ENCODE results near the gene KLHDC4. TPM values are rescaled to one million over a fixed set of nuclear protein-coding genes. Genes with fewer than 3 reads are reported as not detected.
A peak's percentile ranks its signal among the peaks of the same experiment; 100 is the strongest.
"Not testable (repeated sequence)": the region's sequence is repeated elsewhere in the genome, so short reads cannot be mapped to it uniquely, and the experiment has no call there.

The KLHDC4 gene
- total RNA-seq, 2 experiments from 2014 or later: 91.7 to 101 TPM

DNA sequence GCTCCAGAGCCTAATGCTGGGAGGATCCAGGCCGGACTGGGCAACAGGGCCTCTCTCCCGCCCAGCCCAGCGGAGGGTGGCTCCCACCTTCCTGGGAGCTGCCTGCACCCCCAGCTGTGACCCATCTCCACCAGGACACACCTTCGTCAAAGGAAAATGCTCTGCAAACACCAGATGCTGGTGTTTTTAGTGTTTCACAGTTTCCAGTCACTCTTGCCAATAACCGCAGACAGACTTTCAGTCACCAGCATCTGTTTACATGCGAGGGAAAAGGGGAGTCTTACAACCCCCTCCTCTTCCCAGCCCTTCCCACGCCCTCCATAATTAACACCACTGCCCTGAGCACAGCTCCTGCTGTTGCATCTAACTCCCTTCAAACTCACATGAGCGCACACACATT, 25.3 kb downstream of the KLHDC4 start:
- ChIA-PET POLR2A (no interaction called here), CTCF (no interaction called here)
- Mint-ChIP-seq H3K9me3 (ENCODE audit: insufficient read depth) (no peaks in the 10 kb centered on the region), H3K27me3 (ENCODE audit: low read depth) (no peaks in the 10 kb centered on the region), H3K27ac (no peak overlapping the region), H3K4me1 (ENCODE audit: low read depth) (no peaks in the 10 kb centered on the region), H3K36me3 (ENCODE audit: low read depth) (peaks cover 25% of the 10 kb centered on the region), H3K4me3 (no peak overlapping the region)
- DNase-seq (no peak), ATAC-seq (no peak)

DNA sequence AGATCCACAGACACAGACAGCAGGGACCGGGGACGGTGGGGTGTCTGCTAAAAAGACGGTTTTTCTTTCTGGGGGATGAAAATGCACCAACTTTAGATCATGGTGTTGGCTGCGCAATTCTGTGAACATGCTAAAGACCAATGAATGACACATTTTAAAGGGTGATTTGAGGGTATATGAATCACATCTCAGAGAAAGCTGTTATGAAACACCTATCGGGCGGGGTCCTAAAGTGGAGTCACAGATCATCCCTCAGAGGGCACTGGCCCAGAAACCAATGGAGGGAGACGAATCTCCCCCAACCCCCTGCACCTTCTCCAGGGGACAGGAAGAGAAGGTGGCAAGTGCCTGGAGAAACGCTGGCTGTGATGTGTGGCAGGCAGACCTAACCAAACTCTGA, 26.0 kb downstream of the KLHDC4 start:
- ATAC-seq (no peak), DNase-seq (no peak)
- H3K36me3 Mint-ChIP-seq (ENCODE audit: low read depth): peaks cover 21% of the 10 kb centered on the region
- H3K27me3 Mint-ChIP-seq (ENCODE audit: low read depth): no peaks in the 10 kb centered on the region
- no peaks in the 10 kb centered on the region for H3K9me3 Mint-ChIP-seq (ENCODE audit: insufficient read depth)
- CTCF ChIA-PET: no interaction called here
- no peak overlapping the region for H3K27ac Mint-ChIP-seq
- no peak overlapping the region for H3K4me3 Mint-ChIP-seq
- POLR2A ChIA-PET: no interaction called here
- no peaks in the 10 kb centered on the region for H3K4me1 Mint-ChIP-seq (ENCODE audit: low read depth)

DNA sequence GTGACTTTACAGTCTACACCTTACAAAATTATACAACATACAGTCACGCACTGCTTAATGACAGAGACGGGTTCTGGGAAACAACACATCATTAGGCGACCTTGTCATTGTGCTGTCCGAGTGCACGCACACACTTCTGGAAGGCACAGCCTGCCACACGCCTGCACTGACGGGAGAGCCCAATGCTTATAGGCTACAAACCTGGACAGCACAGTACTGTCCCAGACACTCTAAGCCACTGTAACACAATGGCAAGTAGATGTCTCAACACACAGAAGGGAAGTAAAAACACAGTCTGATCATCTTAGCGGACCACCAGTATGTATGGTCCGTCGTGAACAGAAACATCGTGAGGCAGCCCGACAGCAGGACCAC, 29.8 kb downstream of the KLHDC4 start:
- no peak overlapping the region for H3K27ac Mint-ChIP-seq
- POLR2A ChIA-PET: no interaction called here
- H3K9me3 Mint-ChIP-seq (ENCODE audit: insufficient read depth): no peaks in the 10 kb centered on the region
- no peak overlapping the region for H3K4me3 Mint-ChIP-seq
- H3K4me1 Mint-ChIP-seq (ENCODE audit: low read depth): peaks cover 15% of the 10 kb centered on the region
- ATAC-seq (no peak), DNase-seq (no peak)
- CTCF ChIA-PET: no interaction called here
- H3K36me3 Mint-ChIP-seq (ENCODE audit: low read depth): peaks cover 23% of the 10 kb centered on the region
- no peaks in the 10 kb centered on the region for H3K27me3 Mint-ChIP-seq (ENCODE audit: low read depth)

DNA sequence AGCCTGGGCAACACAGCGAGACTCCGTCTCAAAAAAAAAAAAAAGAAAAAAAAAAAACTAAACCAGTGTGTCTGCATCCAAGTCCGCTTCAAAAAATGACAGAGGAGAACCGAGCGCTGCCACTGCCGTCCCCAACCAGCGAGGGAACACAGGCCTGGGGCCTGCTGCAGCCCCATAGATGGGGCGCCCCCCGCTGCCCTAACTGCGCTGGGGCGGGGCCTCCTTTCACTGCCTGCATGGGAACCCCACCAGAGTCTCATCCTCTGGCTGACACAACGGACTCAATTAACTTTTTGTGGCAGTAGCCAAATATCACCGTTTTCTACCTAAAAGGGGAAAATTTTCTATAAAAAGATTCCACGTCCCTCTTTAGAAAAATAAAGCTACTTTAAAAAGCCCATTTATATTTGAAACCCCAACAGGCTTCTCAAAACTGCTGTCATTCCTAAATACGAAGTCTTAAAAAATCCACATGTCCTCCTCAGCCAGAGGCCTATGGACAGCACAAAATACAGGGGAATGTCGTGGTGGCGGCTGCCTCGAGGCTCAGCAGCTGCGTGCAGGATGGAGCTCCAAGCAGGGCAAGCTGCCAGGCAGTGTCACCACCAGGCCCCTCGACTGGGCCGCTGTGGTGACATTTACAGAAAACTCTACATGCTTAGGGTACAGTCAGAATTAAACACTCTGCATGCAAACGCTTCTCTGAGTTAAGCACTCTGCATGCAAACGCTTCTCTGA, 30.3 kb downstream of the KLHDC4 start:
- ChIA-PET CTCF (no interaction called here), POLR2A (no interaction called here)
- DNase-seq (no peak), ATAC-seq (no peak)
- H3K27me3 Mint-ChIP-seq (ENCODE audit: low read depth): no peaks in the 10 kb centered on the region
- H3K36me3 Mint-ChIP-seq (ENCODE audit: low read depth): peaks cover 25% of the 10 kb centered on the region
- peaks cover 15% of the 10 kb centered on the region for H3K4me1 Mint-ChIP-seq (ENCODE audit: low read depth)
- H3K4me3 Mint-ChIP-seq: no peak overlapping the region
- no peak overlapping the region for H3K27ac Mint-ChIP-seq
- H3K9me3 Mint-ChIP-seq (ENCODE audit: insufficient read depth): no peaks in the 10 kb centered on the region

DNA sequence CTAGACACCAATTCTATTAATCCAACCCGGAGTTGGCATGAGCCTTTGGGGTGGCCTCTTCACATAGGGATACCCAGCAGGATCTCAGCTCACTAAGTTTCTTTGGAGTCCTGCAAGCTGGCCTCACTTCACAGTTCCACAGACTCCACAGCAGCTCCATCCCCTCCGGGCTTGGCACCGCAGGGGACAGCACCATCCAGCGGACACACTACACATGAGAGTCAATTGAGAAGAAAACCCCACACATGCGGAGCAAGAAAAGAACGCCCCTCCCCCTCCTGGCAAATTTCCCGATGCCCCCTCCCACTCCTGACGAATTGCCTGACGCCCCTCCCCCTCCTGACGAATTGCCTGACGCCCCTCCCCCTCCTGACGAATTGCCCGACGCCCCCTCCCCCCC, 31.1 kb downstream of the KLHDC4 start:
- ChIA-PET POLR2A (interaction anchor here (0.9 kb wide), 1 partner anchor 31 kb away, joined by 4 read pairs; the partner anchor contains the start of gene KLHDC4), CTCF (no interaction called here)
- Mint-ChIP-seq H3K4me3 (no peak overlapping the region), H3K9me3 (ENCODE audit: insufficient read depth) (no peaks in the 10 kb centered on the region), H3K36me3 (ENCODE audit: low read depth) (peaks cover 29% of the 10 kb centered on the region), H3K27ac (peak overlapping the region; percentile 49), H3K4me1 (ENCODE audit: low read depth) (peaks cover 15% of the 10 kb centered on the region), H3K27me3 (ENCODE audit: low read depth) (no peaks in the 10 kb centered on the region)
- DNase-seq (no peak), ATAC-seq (no peak)

GRCh38 chr16:87733190-87733589, 32.6 kb downstream of the KLHDC4 start:
- peaks cover 37% of the 10 kb centered on the region for H3K36me3 Mint-ChIP-seq (ENCODE audit: low read depth)
- no peak overlapping the region for H3K27ac Mint-ChIP-seq
- ChIA-PET CTCF (no interaction called here), POLR2A (interaction anchor here (0.6 kb wide), 1 partner anchor 20 kb away, joined by 3 read pairs; no protein-coding TSS in a partner anchor)
- H3K4me1 Mint-ChIP-seq (ENCODE audit: low read depth): peaks cover 15% of the 10 kb centered on the region
- H3K4me3 Mint-ChIP-seq: no peak overlapping the region
- DNase-seq (no peak), ATAC-seq (no peak)
- no peaks in the 10 kb centered on the region for H3K9me3 Mint-ChIP-seq (ENCODE audit: insufficient read depth)
- no peaks in the 10 kb centered on the region for H3K27me3 Mint-ChIP-seq (ENCODE audit: low read depth)

DNA sequence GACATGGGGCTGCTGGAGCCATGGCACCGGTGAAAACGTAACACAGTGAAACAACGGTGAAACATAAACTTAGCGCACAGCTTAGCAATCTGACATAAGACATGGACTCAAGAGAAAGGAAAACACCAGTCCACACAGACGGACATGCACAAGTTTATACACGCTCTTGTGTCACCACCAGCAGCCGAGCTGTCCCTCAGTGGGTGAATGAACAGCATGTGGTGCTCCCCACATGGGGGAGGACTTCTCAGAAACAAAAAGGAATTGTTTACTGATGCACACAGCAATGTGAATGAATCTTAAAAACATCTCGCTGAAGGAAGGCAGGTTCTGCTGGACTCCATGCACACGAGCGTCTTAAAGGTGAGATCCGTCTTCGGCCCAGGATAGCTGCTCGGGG, 34.2 kb downstream of the KLHDC4 start:
- DNase-seq: no peak
- H3K4me3 Mint-ChIP-seq: no peak overlapping the region
- ChIA-PET POLR2A (no interaction called here), CTCF (no interaction called here)
- ATAC-seq: no peak
- peaks cover 45% of the 10 kb centered on the region for H3K36me3 Mint-ChIP-seq (ENCODE audit: low read depth)
- peaks cover 15% of the 10 kb centered on the region for H3K4me1 Mint-ChIP-seq (ENCODE audit: low read depth)
- H3K27ac Mint-ChIP-seq: no peak overlapping the region
- no peaks in the 10 kb centered on the region for H3K9me3 Mint-ChIP-seq (ENCODE audit: insufficient read depth)
- no peaks in the 10 kb centered on the region for H3K27me3 Mint-ChIP-seq (ENCODE audit: low read depth)

DNA sequence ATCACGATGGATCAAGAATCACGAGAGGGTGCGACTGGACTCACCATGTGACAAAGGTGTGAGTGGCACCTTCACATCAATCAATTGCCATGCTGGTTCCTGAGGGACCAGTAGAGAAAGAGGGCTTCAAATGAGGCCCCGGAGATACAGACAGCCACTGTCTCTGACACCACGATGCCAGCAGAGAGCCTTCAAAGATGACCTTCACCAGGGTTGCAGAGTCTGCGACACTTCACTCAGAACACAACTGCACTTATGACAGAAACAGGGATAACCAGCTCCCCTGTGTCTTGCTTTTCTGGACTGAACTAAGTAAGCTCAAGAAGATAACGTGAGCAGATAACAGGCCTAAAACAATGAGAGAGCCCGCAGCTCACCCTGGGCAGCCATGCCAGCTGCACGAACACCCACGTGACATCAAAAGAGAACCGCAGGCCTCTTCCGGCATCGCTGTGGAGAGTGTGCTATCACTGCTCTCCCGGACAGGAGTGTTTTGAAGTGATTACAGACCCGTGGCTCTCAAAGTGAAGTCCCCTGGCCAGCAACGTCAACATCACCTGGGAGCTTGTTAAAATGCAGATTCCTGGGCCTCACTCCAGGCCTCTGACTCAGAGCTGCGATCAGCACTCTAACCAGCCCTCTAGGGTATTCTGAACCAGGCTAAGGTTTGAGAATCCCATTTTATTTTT, 36.4 kb downstream of the KLHDC4 start:
- no peak overlapping the region for H3K27ac Mint-ChIP-seq
- H3K36me3 Mint-ChIP-seq (ENCODE audit: low read depth): peaks cover 47% of the 10 kb centered on the region
- H3K27me3 Mint-ChIP-seq (ENCODE audit: low read depth): no peaks in the 10 kb centered on the region
- ATAC-seq: no peak
- no peaks in the 10 kb centered on the region for H3K9me3 Mint-ChIP-seq (ENCODE audit: insufficient read depth)
- CTCF ChIA-PET: no interaction called here
- POLR2A ChIA-PET: no interaction called here
- peaks cover 12% of the 10 kb centered on the region for H3K4me1 Mint-ChIP-seq (ENCODE audit: low read depth)
- H3K4me3 Mint-ChIP-seq: no peak overlapping the region
- no peak for DNase-seq

GRCh38 chr16:87728026-87728425, 37.8 kb downstream of the KLHDC4 start:
- H3K27ac Mint-ChIP-seq: no peak overlapping the region
- H3K36me3 Mint-ChIP-seq (ENCODE audit: low read depth): peaks cover 55% of the 10 kb centered on the region
- ChIA-PET CTCF (no interaction called here), POLR2A (no interaction called here)
- DNase-seq (no peak), ATAC-seq (no peak)
- H3K9me3 Mint-ChIP-seq (ENCODE audit: insufficient read depth): no peaks in the 10 kb centered on the region
- no peaks in the 10 kb centered on the region for H3K27me3 Mint-ChIP-seq (ENCODE audit: low read depth)
- H3K4me3 Mint-ChIP-seq: no peak overlapping the region
- H3K4me1 Mint-ChIP-seq (ENCODE audit: low read depth): peaks cover 6% of the 10 kb centered on the region

DNA sequence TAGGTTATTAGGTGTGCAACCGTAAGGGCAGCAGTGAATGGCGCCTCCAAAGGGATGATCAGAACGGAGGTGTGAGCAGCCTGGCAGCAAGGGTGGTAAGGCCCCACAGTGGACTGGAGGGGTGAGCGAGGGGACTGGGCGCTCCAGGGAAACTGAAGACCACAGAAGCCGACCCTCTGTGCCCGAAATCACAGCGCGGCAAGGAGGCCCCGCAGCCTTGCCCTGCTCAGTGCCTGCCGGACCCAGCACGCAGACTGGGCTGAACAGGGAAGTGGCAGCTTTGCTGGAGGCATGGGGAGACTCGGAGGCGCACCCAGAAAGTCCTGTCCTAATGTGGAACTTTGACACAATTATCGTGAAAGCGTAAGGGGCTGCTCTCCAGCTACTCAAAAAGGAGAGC, 38.4 kb downstream of the KLHDC4 start:
- POLR2A ChIA-PET: no interaction called here

GRCh38 chr16:87726577-87726976, 39.2 kb downstream of the KLHDC4 start:
- H3K27ac Mint-ChIP-seq; DNase-seq; CTCF ChIA-PET; H3K27me3 Mint-ChIP-seq (ENCODE audit: low read depth); ATAC-seq; H3K4me3 Mint-ChIP-seq; H3K4me1 Mint-ChIP-seq (ENCODE audit: low read depth); H3K9me3 Mint-ChIP-seq (ENCODE audit: insufficient read depth); POLR2A ChIA-PET: not testable (repeated sequence)
- H3K36me3 Mint-ChIP-seq (ENCODE audit: low read depth): peaks cover 61% of the 10 kb centered on the region

More for the DNA sequence above, 38.4 kb downstream of the KLHDC4 start:
- Mint-ChIP-seq H3K9me3 (ENCODE audit: insufficient read depth) (no peaks in the 10 kb centered on the region), H3K36me3 (ENCODE audit: low read depth) (peaks cover 56% of the 10 kb centered on the region), H3K27ac (no peak overlapping the region), H3K4me3 (no peak overlapping the region), H3K4me1 (ENCODE audit: low read depth) (peaks cover 5% of the 10 kb centered on the region), H3K27me3 (ENCODE audit: low read depth) (no peaks in the 10 kb centered on the region)
- CTCF ChIA-PET: no interaction called here
- ATAC-seq (no peak), DNase-seq (no peak)

DNA sequence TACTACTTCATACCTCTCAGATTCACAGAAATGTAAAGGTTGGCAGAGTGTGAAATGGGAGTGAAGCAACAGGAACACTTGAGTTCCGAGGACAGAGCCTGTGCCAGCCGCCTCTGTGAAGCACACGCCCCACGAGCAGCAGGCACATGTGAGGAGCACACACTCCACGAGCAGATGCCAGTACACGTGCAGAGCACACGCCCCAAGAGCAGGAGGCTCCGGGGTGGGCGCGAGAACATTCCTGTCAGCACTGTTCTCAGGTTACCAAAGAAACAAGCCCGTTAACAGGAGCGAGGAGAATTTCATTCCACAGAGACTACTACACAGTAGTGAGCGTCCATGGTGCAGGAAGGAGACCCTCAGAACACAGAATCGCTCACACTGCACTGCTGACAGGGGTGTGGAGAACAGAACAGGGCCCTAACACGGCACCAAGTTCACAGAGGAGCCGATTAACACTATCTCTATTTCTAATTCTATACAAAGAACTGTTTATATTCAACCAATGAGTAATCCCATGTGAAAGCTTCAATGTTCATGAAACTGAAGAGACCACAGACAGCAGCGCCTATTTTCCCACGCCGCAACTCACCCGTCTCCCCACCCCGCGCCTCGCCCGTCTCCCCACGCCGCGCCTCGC, 40.1 kb downstream of the KLHDC4 start:
- DNase-seq: no peak
- no peak overlapping the region for H3K4me3 Mint-ChIP-seq
- H3K27me3 Mint-ChIP-seq (ENCODE audit: low read depth): no peaks in the 10 kb centered on the region
- no peaks in the 10 kb centered on the region for H3K9me3 Mint-ChIP-seq (ENCODE audit: insufficient read depth)
- POLR2A ChIA-PET: no interaction called here
- no peak overlapping the region for H3K27ac Mint-ChIP-seq
- CTCF ChIA-PET: no interaction called here
- peaks cover 5% of the 10 kb centered on the region for H3K4me1 Mint-ChIP-seq (ENCODE audit: low read depth)
- H3K36me3 Mint-ChIP-seq (ENCODE audit: low read depth): peaks cover 56% of the 10 kb centered on the region
- ATAC-seq: no peak
